Measurements from ENCODE around the gene TAOK1.

The TAOK1 gene

DNA sequence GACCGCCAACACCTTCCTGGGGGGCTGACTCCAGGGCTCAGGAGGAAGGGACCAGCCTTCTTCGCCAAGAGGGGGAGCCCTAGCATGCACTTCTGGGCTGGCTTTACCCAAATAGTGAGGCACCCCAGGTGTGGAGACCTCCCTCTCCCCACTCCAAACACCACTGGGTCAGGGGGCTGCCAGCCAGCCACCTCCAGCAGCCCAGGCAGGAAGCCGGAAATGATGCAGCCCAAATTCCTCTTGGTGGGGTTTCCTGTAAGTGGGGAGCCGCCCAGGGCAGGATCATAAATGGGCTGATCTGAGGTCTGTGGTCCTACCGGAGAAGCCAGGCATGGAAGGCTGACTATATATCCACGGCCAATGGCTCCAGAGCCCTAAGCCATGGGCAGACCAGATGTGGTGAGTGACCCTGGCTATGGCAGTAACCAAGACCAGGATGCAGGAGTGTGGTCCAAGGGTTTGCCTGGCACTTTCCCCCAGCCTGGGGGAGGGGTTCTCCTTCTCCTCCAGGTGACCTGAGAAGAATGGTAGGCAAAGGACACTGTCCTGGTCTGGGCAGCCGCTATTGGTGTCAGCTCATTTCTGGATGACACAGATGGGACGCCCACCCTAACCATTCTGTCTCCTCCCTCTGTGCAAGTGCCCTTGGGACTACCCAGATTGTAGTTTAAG lies 195.1 kb downstream of the TAOK1 start (continued):
- TF ChIP-seq, protein P1, sequence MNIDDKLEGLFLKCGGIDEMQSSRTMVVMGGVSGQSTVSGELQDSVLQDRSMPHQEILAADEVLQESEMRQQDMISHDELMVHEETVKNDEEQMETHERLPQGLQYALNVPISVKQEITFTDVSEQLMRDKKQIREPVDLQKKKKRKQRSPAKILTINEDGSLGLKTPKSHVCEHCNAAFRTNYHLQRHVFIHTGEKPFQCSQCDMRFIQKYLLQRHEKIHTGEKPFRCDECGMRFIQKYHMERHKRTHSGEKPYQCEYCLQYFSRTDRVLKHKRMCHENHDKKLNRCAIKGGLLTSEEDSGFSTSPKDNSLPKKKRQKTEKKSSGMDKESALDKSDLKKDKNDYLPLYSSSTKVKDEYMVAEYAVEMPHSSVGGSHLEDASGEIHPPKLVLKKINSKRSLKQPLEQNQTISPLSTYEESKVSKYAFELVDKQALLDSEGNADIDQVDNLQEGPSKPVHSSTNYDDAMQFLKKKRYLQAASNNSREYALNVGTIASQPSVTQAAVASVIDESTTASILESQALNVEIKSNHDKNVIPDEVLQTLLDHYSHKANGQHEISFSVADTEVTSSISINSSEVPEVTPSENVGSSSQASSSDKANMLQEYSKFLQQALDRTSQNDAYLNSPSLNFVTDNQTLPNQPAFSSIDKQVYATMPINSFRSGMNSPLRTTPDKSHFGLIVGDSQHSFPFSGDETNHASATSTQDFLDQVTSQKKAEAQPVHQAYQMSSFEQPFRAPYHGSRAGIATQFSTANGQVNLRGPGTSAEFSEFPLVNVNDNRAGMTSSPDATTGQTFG (tag by site-specific recombination; IDR thresholded peaks at IDR 0.05; ENCODE audit: borderline replicate concordance) = no peak

GRCh38 chr17:29586676-29587469 lies 196.7 kb downstream of the TAOK1 start:
- Histone ChIP-seq H3K9me3 (ENCODE audit: control insufficient read depth, insufficient read depth, low read depth, low read length) (no peaks in the 10 kb centered on the region), H3K4me1 (ENCODE audit: control insufficient read depth, insufficient read depth, low read length) (peaks cover 14% of the 10 kb centered on the region), H3K27ac (ENCODE audit: extremely low read depth, low read depth, low read length) (no peak overlapping the region), H3K36me3 (ENCODE audit: control insufficient read depth in 2 of 2, insufficient read depth in 1 of 2, low read length in 2 of 2) (peaks cover 0 to 35% of the 10 kb centered on the region in 2 experiments; a peak in 1 of 3 replicates), H3K4me3 (ENCODE audit: low read depth, low read length) (no peak overlapping the region)
- peak; percentile 42; the same call in 1 of the 2 replicates for TF ChIP-seq BCL11B (tag by site-specific recombination; IDR thresholded peaks at IDR 0.05; ENCODE audit: low read depth)
- TF ChIP-seq, protein P2, sequence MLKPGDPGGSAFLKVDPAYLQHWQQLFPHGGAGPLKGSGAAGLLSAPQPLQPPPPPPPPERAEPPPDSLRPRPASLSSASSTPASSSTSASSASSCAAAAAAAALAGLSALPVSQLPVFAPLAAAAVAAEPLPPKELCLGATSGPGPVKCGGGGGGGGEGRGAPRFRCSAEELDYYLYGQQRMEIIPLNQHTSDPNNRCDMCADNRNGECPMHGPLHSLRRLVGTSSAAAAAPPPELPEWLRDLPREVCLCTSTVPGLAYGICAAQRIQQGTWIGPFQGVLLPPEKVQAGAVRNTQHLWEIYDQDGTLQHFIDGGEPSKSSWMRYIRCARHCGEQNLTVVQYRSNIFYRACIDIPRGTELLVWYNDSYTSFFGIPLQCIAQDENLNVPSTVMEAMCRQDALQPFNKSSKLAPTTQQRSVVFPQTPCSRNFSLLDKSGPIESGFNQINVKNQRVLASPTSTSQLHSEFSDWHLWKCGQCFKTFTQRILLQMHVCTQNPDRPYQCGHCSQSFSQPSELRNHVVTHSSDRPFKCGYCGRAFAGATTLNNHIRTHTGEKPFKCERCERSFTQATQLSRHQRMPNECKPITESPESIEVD (tag by site-specific recombination; IDR thresholded peaks at IDR 0.05) = no peak
- ChIA-PET CTCF (interaction anchor here (0.6 to 1.8 kb wide), 10 partner anchors 11 to 1412 kb away, joined by 3 to 6 read pairs (median 4); partner anchors contain the start of gene CORO6), POLR2A (interaction anchor here (0.6 to 0.7 kb wide), 2 partner anchors 36 to 456 kb away, joined by 3 to 4 read pairs; no protein-coding TSS in a partner anchor)

GRCh38 chr17:29587591-29587990 lies 197.4 kb downstream of the TAOK1 start:
- Histone ChIP-seq H3K36me3 (ENCODE audit: control insufficient read depth in 2 of 2, insufficient read depth in 1 of 2, low read length in 2 of 2) (peaks cover 0 to 28% of the 10 kb centered on the region in 2 experiments; a peak in 1 of 3 replicates), H3K4me1 (ENCODE audit: control insufficient read depth, insufficient read depth, low read length) (peaks cover 21% of the 10 kb centered on the region), H3K9me3 (ENCODE audit: control insufficient read depth, insufficient read depth, low read depth, low read length) (no peaks in the 10 kb centered on the region), H3K27ac (ENCODE audit: extremely low read depth, low read depth, low read length) (no peak overlapping the region), H3K4me3 (ENCODE audit: low read depth, low read length) (peak overlapping the region; percentile 86)
- POLR2A ChIA-PET = interaction anchor here (0.6 to 1.8 kb wide), 6 partner anchors 19 to 457 kb away, joined by 3 to 8 read pairs (median 4); partner anchors contain the start of genes NUFIP2 and TP53I13
- CTCF ChIA-PET = interaction anchor here (0.6 to 1.8 kb wide), 5 partner anchors 16 to 440 kb away, joined by 4 to 7 read pairs (median 5); partner anchors contain the start of gene CORO6
- TF ChIP-seq, protein P3, sequence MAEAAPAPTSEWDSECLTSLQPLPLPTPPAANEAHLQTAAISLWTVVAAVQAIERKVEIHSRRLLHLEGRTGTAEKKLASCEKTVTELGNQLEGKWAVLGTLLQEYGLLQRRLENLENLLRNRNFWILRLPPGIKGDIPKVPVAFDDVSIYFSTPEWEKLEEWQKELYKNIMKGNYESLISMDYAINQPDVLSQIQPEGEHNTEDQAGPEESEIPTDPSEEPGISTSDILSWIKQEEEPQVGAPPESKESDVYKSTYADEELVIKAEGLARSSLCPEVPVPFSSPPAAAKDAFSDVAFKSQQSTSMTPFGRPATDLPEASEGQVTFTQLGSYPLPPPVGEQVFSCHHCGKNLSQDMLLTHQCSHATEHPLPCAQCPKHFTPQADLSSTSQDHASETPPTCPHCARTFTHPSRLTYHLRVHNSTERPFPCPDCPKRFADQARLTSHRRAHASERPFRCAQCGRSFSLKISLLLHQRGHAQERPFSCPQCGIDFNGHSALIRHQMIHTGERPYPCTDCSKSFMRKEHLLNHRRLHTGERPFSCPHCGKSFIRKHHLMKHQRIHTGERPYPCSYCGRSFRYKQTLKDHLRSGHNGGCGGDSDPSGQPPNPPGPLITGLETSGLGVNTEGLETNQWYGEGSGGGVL (tag by site-specific recombination; IDR thresholded peaks at IDR 0.05) = no peak
- TF ChIP-seq ZNF362 (tag by site-specific recombination; IDR thresholded peaks at IDR 0.05) (no peak), OVOL3 (tag by site-specific recombination; IDR thresholded peaks at IDR 0.05) (no peak), ZNF561 (tag by site-specific recombination; IDR thresholded peaks at IDR 0.05; ENCODE audit: borderline replicate concordance) (no peak), ZNF600 (tag by site-specific recombination; IDR thresholded peaks at IDR 0.05) (no peak), ZEB2 (tag by site-specific recombination; IDR thresholded peaks at IDR 0.05) (no peak), ZBTB26 (tag by site-specific recombination; optimal IDR thresholded peaks at IDR 0.05) (no peak), ZSCAN30 (tag by site-specific recombination; IDR thresholded peaks at IDR 0.05) (no peak), ZNF530 (tag by site-specific recombination; IDR thresholded peaks at IDR 0.05; ENCODE audit: low read depth) (no peak), ZNF302 (tag by site-specific recombination; IDR thresholded peaks at IDR 0.05; ENCODE audit: low read depth) (no peak), SP2 (tag by site-specific recombination; IDR thresholded peaks at IDR 0.05) (no peak), ZNF146 (tag by site-specific recombination; IDR thresholded peaks at IDR 0.05) (no peak), ZNF112 (tag by site-specific recombination; IDR thresholded peaks at IDR 0.05) (no peak), BCL11A (tag by site-specific recombination; IDR thresholded peaks at IDR 0.05; ENCODE audit: low read depth) (no peak), ZBTB48 (tag by site-specific recombination; IDR thresholded peaks at IDR 0.05) (no peak), ZBTB20 (tag by site-specific recombination; IDR thresholded peaks at IDR 0.05) (no peak)
- TF ChIP-seq, protein P4, sequence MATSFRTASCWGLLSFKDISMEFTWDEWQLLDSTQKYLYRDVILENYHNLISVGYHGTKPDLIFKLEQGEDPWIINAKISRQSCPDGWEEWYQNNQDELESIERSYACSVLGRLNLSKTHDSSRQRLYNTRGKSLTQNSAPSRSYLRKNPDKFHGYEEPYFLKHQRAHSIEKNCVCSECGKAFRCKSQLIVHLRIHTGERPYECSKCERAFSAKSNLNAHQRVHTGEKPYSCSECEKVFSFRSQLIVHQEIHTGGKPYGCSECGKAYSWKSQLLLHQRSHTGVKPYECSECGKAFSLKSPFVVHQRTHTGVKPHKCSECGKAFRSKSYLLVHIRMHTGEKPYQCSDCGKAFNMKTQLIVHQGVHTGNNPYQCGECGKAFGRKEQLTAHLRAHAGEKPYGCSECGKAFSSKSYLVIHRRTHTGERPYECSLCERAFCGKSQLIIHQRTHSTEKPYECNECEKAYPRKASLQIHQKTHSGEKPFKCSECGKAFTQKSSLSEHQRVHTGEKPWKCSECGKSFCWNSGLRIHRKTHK (tag by site-specific recombination; IDR thresholded peaks at IDR 0.05) = no peak

Data from HEK293 (cell line).